Right ventricle myocardium superior (tissue), 1 donor: ENCODE data around the gene RPGR. TPM values are rescaled to one million over a fixed set of nuclear protein-coding genes. Genes with fewer than 3 reads are reported as not detected.
A peak's percentile ranks its signal among the peaks of the same experiment; 100 is the strongest.

Source experiments
- ATAC-seq: fragments of 200-7000 bp; cut with Tn5 transposase; one replicate; pipeline ENCODE4 v1.9.1; 2020; ENCODE audit warnings: mild to moderate bottlenecking; ENCODE audit not compliant: poor library complexity
- DNase-seq: peaks from one replicate; pipeline ENCODE4 v3.0.0-alpha.2; 2020
- intact Hi-C: fragments of 100-400 bp; cut with DNase I; formaldehyde crosslinking; loops from one replicate; pipeline ENCODE4 v1.11.2; 2022
- total RNA-seq: library from RNA; stranded (reverse); fragmentation: NEBNext Ultra II Directional; extraction: Animal tissue kit (Norgen Biotek cat#: 25700); gene quantifications from one replicate; pipeline ENCODE4 v1.2.1, GENCODE V29; 2021
- donor health status: DM: no; HTN: yes; CAD: no; lungs with severe emphysema.

Gene RPGR
- total RNA-seq, 1 donor from 2014 or later: 3.5 TPM

DNA sequence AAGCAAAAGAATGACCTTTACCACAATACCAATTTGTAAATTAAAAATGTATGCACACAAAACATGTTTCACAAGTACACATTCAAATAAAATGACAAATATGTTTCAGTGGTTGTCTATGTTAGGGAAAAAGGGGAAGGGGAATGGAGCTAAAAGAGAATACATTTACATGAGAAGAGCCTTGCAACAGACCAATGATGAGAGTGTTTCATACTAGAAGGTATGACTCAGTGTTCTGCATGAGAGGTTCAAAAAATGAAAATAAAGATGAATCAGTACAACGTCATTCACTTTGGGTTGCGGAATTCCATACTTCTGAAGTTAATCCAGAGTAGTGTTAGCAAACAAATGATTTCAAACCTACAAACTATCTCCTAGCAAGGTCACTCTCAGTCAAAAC lies 51.7 kb downstream of the RPGR start:
- ATAC-seq (no peak), DNase-seq (no peak)
- intact Hi-C loops: loop anchor here (10.0 kb wide), 1 partner anchor 71 kb away; no protein-coding TSS in a partner anchor

DNA sequence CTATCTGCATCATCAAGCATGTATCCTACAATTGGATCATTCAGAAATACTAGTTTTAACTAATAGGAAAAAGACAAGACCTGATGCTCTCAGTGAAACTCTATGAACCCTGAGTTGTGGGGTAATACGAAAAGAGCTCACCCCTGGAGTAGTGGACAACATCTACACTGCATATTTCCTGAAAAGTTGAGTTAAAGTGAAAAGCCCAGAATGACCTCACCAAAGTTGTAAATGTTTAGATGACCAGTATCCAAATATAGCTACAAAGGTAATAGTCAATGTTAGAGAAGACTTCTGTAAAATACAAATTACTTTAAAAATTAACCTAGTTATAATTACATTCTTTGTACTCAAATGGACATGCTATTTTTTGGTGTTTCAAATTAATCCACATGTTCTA lies 53.9 kb downstream of the RPGR start:
- intact Hi-C loops: loop anchor here (10.0 kb wide), 1 partner anchor 69 kb away; no protein-coding TSS in a partner anchor
- ATAC-seq: no peak
- no peak for DNase-seq

DNA sequence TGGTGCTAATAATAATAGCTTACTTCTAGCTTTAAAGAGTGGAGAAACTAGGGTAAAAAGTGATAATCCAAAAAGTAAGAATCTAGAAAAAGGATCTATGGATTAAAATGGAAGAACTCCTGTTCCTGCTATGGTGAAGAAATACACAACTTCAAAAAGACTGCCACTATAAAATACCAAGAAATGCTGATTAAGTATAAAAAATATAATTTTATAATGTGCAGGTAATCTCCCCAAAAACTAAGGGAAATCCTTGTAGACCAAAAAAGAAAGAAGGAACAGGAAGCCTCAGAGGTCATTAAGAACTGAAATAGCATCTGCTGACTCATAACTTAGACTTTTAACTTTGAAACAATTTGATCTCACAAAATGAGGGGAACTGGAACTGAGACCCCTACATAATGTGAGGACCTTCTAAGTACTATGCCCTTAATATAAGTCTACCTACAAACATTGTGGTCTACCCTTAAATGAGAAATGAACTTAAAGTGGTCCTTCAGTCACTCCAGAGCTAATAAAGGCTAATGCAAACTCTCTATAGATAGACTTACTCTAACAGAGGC lies 56.1 kb downstream of the RPGR start:
- intact Hi-C loops: loop anchor here (10.0 kb wide), 1 partner anchor 66 kb away; no protein-coding TSS in a partner anchor
- ATAC-seq (no peak), DNase-seq (no peak)

GRCh38 chrX:38268011-38268410 lies 59.3 kb downstream of the RPGR start:
- ATAC-seq (no peak), DNase-seq (no peak)
- intact Hi-C loops: no loop called here

GRCh38 chrX:38262715-38263620 lies 64.3 kb downstream of the RPGR start:
- intact Hi-C loops: no loop called here

DNA sequence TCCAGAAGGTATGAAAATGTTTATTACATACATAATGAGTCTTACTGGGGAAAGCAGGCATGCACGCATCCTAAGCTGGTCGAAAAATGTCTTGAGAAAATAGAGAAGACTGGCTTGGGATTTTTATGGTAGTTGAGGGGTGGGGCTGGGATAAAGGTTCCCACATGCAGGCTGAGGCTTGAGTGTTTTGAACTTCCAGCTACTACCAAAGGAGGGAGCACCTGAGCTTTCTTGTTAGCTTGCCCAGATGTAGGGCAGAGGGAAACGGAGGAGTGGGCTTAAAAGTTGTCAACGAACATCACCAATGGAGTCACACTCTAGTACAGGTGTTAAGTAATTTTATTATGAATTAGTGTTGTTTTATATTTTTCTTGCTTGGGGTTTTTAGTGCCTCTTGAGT lies 67.1 kb downstream of the RPGR start:
- ATAC-seq: no peak
- no peak for DNase-seq
- intact Hi-C loops: no loop called here

More at GRCh38 chrX:38262715-38263620, 64.3 kb downstream of the RPGR start:
- ATAC-seq (no peak), DNase-seq (no peak)

DNA sequence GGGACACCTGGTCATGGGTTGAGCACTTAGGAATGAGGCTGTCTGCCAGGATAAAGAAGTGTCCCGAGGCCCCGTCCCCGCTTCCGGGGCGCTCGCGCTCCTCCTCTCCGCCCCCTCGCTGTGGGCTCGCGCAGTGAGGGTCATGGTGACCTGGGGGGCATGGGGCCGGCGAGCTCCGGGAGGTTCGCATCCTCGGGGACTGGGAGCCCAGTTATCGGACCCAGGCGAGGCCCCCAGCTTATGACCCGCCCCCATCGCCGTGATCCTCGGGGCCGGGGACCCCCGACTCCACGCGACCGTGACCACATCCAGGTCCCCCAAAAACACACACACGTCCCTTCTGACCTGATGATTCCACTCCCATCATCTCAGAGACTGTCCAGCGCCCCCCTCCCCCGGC lies 71.3 kb downstream of the RPGR start:
- ATAC-seq: no peak
- intact Hi-C loops: no loop called here
- DNase-seq: no peak

GRCh38 chrX:38249965-38250364 lies 77.3 kb downstream of the RPGR start:
- no peak for ATAC-seq
- intact Hi-C loops: no loop called here
- no peak for DNase-seq

- no peak for ATAC-seq
- intact Hi-C loops: no loop called here
These were observed 80.3 kb downstream of the RPGR start for GRCh38 chrX:38247051-38247450.

GRCh38 chrX:38240541-38240940 lies 86.8 kb downstream of the RPGR start:
- intact Hi-C loops: no loop called here
- no peak for ATAC-seq

More at GRCh38 chrX:38247051-38247450, 80.3 kb downstream of the RPGR start:
- DNase-seq: no peak

GRCh38 chrX:38236901-38237615 lies 90.3 kb downstream of the RPGR start:
- intact Hi-C loops: no loop called here
- no peak for ATAC-seq
- DNase-seq: no peak

More at GRCh38 chrX:38240541-38240940, 86.8 kb downstream of the RPGR start:
- no peak for DNase-seq

- intact Hi-C loops: no loop called here
- peak; percentile 79 for ATAC-seq
- DNase-seq: no peak
These were observed 93.2 kb downstream of the RPGR start for GRCh38 chrX:38233891-38234667.

- intact Hi-C loops: no loop called here
- DNase-seq (no peak), ATAC-seq (peak; percentile 43)
These were observed 95.1 kb downstream of the RPGR start for GRCh38 chrX:38232079-38232686.

DNA sequence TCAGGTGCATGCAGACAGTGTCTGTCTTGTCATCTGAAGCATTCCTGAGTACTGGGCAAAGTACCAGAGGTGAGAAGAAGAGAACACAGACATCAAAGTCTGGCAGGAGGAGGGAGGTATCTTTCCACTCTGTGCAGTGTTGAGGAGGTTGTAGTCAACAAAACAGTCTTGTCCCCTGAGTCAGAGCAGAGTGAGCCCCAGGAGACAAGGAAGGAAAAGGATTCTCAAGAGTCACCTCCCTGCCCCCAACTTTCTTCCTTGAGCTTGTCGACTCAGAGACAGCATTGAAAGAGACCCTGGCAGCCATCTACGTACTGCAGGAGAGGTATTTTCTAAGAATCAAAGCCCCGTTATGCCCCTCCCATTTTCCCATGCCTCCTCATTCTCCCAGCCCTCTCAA lies 102.2 kb downstream of the RPGR start:
- ATAC-seq (peak; percentile 27), DNase-seq (no peak)
- intact Hi-C loops: no loop called here

- ATAC-seq (peak; percentile 47), DNase-seq (no peak)
- intact Hi-C loops: no loop called here
These were observed 103.1 kb downstream of the RPGR start for GRCh38 chrX:38224160-38224559.

- DNase-seq: no peak
- peak; percentile 9 for ATAC-seq
- intact Hi-C loops: no loop called here
These were observed 105.8 kb downstream of the RPGR start for GRCh38 chrX:38221391-38221929.

DNA sequence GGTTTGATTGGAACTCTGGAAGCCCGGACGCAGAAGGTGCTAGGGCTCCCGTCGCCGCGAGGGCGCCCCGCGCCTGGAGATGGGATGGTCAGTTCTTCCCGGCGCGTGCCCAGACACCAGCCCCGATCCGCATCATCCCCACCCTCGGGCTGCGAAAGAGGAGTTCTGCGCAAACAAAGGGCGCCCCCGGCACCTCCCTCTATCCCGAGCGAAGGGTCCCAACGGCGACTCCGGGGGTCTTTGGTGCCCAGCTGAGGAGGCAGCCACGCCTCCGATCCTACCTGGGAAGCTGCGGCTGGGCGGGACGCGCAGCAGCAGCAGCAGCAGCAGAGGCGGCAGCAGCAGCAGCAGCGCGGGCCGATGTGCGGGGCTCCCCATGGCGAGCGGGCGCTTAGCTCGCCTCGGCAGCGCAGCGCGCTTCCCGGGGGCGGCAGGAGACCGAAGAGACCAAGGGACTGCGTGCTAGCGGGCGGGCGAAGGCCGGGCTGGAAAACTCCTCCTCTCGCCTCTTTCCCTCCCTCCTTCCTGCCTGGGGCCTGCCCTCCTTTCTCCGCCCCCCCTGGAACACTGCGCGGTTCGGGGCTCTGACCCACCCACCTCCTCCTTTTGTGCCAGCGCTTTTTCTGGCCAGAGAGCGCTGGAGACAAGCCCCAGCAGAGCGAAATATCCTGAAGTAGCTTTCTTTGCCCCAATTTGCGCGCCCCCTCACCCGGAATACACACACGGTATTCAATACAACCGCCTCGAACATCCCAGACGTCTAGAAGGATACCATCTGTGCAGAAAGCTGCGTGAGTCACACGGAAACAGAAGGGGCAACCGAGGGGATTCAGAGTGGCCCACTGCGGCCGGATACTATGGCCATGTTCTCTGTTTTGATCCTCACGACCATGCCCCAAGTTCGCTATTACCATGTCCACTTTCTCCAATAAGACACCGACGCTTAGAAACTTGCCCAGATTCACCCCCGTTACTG lies 106.6 kb downstream of the RPGR start, which contains the start of gene SRPX:
SRPX (minus strand) TSS at position 457 of the 976 bp plus-strand sequence; CDS start at position 378, 79 bp downstream.
- DNase-seq: peak; percentile 73
- peak; percentile 87 for ATAC-seq
- intact Hi-C loops: no loop called here
